K562 (cell line): ENCODE results near the gene ATP2A1.

Experiments used
- ETV6 ChIP-seq, 3 experiments: fragments of 150-350 bp in 1 of 3; sonication (generic) in 1 of 3; formaldehyde crosslinking in 1 of 3; IDR thresholded peaks; 2 replicates each; pipeline versions ENCODE4 v1.6.1 to v1.8.0; 2014 to 2022; ENCODE audit warnings: borderline replicate concordance in 2 of 3, low read depth in 2 of 3, antibody characterized with exemption in 1 of 3, low read length in 1 of 3, mild to moderate bottlenecking in 1 of 3, missing genetic modification reagents in 1 of 3
- GABPA ChIP-seq: fragments of 200-800 bp; sonication (Bioruptor generic); conservative IDR thresholded peaks from 2 replicates; pipeline ENCODE4 v1.6.1; 2016; ENCODE audit warnings: low read depth, missing genetic modification characterization, missing compliant biosample characterization
- GTF2F1 ChIP-seq: IDR thresholded peaks from 2 replicates; pipeline ENCODE4 v1.6.1; 2011; ENCODE audit warnings: low read depth, low read length, improper control_type of control experiment
- MAFK ChIP-seq: IDR thresholded peaks from 2 replicates; pipeline ENCODE4 v1.6.1; 2011; ENCODE audit warnings: low read length, improper control_type of control experiment
- NFIC ChIP-seq: fragments of 450-650 bp; IDR thresholded peaks from 2 replicates; pipeline ENCODE4 v1.6.1; 2017; ENCODE audit warnings: mild to moderate bottlenecking, inconsistent platforms
- POLR2A ChIP-seq: fragments of 450-650 bp; conservative IDR thresholded peaks from 2 replicates; pipeline ENCODE4 v1.6.1; 2016
- POLR2AphosphoS2 ChIP-seq: IDR thresholded peaks from 2 replicates; pipeline ENCODE4 v1.6.1; 2012; ENCODE audit warnings: low read length, improper control_type of control experiment
- YY1 ChIP-seq, 3 experiments: IDR thresholded peaks; 2 replicates each; pipeline ENCODE4 v1.6.1; 2011; ENCODE audit warnings: low read length in 2 of 3, mild to moderate bottlenecking in 2 of 3, moderate library complexity in 2 of 3, borderline replicate concordance in 1 of 3, control low read depth in 1 of 3, low read depth in 1 of 3; ENCODE audit not compliant: insufficient read depth in 3 of 3, insufficient replicate concordance in 2 of 3, control insufficient read depth in 1 of 3, insufficient read length in 1 of 3; ENCODE audit errors: extremely low read depth in 1 of 3
- ZBTB7A ChIP-seq: IDR thresholded peaks from 2 replicates; pipeline ENCODE4 v1.6.1; 2011; ENCODE audit warnings: low read depth, mild to moderate bottlenecking, low read length, moderate library complexity, borderline replicate concordance; ENCODE audit not compliant: control insufficient read depth
- ZC3H8 ChIP-seq: fragments of 450-650 bp; IDR thresholded peaks from 2 replicates; pipeline ENCODE4 v1.6.1; 2017
- TF ChIP-seq, protein P1 (sequence below): fragments of 250-450 bp; sonication (Bioruptor Pico); IDR thresholded peaks from 2 replicates; pipeline ENCODE4 v1.8.0; 2022; ENCODE audit warnings: inconsistent platforms, mild to moderate bottlenecking, moderate library complexity, borderline replicate concordance
- TF ChIP-seq, protein P2 (sequence below), 3 experiments: IDR thresholded peaks in 2 of 3; conservative IDR thresholded peaks in 1 of 3; 2 replicates each; pipeline ENCODE4 v1.5.1; 2011 to 2012; ENCODE audit warnings: low read length in 3 of 3, mild to moderate bottlenecking in 3 of 3, control low read depth in 2 of 3, improper control_type of control experiment in 1 of 3, inconsistent platforms in 1 of 3, low read depth in 1 of 3, mixed read lengths in 1 of 3, moderate library complexity in 1 of 3; ENCODE audit not compliant: insufficient read depth in 2 of 3
- TF ChIP-seq, protein P3 (sequence below): sonication (generic); formaldehyde crosslinking; IDR thresholded peaks from 2 replicates; pipeline ENCODE4 v1.8.1; 2023; ENCODE audit warnings: mild to moderate bottlenecking, missing genetic modification reagents

DNA sequence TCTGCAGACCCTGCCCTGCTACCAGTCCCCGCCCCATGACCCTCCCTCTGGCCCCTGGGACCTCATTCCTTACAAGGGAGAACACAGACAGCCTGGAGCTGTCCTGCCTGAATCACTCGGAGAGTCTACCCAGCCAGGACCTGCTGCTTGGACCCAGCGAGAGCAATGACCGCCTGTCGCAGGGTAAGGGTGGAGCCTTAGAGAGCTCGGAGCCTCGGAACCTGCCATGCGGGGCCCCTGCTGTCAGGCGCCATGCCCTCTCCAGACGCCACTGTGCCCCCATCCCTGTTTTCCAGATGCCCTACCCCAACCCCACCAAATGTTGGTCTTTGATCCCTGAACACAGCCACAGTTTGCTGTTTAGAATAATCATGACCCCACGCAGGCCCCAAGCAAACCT is 9.1 kb upstream of the ATP2A1 start:
- TF ChIP-seq, protein P1, sequence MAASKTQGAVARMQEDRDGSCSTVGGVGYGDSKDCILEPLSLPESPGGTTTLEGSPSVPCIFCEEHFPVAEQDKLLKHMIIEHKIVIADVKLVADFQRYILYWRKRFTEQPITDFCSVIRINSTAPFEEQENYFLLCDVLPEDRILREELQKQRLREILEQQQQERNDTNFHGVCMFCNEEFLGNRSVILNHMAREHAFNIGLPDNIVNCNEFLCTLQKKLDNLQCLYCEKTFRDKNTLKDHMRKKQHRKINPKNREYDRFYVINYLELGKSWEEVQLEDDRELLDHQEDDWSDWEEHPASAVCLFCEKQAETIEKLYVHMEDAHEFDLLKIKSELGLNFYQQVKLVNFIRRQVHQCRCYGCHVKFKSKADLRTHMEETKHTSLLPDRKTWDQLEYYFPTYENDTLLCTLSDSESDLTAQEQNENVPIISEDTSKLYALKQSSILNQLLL (CRISPR knock-in tag): no peak
- TF ChIP-seq ZBTB7A: no peak
- no peak for TF ChIP-seq ZC3H8
- no peak for TF ChIP-seq ETV6 (IDR thresholded peaks at IDR 0.05; ENCODE audit: borderline replicate concordance in 1 of 2, low read depth in 2 of 2, low read length in 1 of 2)
- TF ChIP-seq ETV6 (CRISPR knock-in tag; IDR thresholded peaks at IDR 0.05; ENCODE audit: borderline replicate concordance): no peak
- TF ChIP-seq POLR2A: no peak
- no peak for TF ChIP-seq POLR2AphosphoS2
- TF ChIP-seq, protein P2, sequence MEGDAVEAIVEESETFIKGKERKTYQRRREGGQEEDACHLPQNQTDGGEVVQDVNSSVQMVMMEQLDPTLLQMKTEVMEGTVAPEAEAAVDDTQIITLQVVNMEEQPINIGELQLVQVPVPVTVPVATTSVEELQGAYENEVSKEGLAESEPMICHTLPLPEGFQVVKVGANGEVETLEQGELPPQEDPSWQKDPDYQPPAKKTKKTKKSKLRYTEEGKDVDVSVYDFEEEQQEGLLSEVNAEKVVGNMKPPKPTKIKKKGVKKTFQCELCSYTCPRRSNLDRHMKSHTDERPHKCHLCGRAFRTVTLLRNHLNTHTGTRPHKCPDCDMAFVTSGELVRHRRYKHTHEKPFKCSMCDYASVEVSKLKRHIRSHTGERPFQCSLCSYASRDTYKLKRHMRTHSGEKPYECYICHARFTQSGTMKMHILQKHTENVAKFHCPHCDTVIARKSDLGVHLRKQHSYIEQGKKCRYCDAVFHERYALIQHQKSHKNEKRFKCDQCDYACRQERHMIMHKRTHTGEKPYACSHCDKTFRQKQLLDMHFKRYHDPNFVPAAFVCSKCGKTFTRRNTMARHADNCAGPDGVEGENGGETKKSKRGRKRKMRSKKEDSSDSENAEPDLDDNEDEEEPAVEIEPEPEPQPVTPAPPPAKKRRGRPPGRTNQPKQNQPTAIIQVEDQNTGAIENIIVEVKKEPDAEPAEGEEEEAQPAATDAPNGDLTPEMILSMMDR (IDR thresholded peaks at IDR 0.05 in 2 of 3, conservative IDR thresholded peaks at IDR 0.05 in 1 of 3; ENCODE audit: insufficient read depth in 2 of 3, low read depth in 1 of 3, low read length in 3 of 3): no peak
- no peak for TF ChIP-seq NFIC
- no peak for TF ChIP-seq YY1 (IDR thresholded peaks at IDR 0.05; ENCODE audit: borderline replicate concordance in 1 of 3, control insufficient read depth in 1 of 3, extremely low read depth in 1 of 3, insufficient read depth in 3 of 3, insufficient read length in 1 of 3, insufficient replicate concordance in 2 of 3, low read depth in 1 of 3, low read length in 2 of 3)
- no peak for TF ChIP-seq MAFK
- TF ChIP-seq, protein P3, sequence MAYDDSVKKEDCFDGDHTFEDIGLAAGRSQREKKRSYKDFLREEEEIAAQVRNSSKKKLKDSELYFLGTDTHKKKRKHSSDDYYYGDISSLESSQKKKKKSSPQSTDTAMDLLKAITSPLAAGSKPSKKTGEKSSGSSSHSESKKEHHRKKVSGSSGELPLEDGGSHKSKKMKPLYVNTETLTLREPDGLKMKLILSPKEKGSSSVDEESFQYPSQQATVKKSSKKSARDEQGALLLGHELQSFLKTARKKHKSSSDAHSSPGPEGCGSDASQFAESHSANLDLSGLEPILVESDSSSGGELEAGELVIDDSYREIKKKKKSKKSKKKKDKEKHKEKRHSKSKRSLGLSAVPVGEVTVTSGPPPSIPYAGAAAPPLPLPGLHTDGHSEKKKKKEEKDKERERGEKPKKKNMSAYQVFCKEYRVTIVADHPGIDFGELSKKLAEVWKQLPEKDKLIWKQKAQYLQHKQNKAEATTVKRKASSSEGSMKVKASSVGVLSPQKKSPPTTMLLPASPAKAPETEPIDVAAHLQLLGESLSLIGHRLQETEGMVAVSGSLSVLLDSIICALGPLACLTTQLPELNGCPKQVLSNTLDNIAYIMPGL: no peak
- no peak for TF ChIP-seq GTF2F1
- no peak for TF ChIP-seq GABPA (tag)
